CD4-positive, alpha-beta T cell treated with Interleukin-4 for 1 hour (primary cell): ENCODE measurements around the gene FKBP3.
A peak's percentile ranks its signal among the peaks of the same experiment; 100 is the strongest.
"Not testable (repeated sequence)": the region's sequence is repeated elsewhere in the genome, so short reads cannot be mapped to it uniquely, and the experiment has no call there.

Experiments
- DNase-seq, 2 donors: peaks; one replicate each; pipeline ENCODE4 v3.0.0-alpha.2; 2020 to 2022

FKBP3 gene

DNA sequence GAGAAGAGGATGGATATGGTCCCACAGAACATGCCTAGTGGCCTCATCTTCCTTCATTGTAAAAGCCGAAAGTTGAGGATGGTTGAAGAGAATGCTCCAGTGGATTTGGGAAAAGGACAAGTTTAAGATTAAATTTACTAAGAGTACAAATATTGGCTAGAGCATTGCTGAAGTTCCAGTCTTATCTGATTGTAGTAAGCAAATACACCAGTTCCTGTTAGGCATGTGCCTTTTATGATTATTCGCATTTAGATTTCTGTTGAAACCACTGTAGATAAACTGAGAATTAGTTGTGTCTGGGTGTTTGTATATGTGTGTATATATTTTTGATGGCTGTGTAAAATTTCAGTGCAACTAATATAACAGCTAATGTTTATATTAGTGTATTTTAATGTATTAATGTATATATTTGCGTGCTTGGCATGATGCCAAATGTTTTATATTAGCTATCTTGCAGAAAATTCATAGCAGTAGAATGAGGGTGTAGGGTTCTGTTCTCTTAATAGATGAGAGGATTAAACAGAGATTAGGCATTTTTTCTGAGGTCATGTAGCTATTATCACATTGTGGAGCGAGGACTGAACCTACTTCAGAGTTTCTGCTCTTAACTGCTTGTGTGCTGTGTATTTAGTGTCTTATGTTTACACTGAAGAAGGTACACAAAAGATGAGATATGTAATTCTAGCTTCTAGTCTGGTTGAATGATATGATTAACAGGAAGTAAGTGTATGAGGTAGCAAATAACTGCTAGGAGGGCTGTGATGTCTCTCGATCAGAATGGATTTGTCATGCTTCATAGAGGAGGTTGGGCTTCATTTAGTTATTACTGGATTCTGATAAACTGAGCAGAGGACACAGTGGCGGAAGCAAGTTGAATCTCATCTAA lies 21.1 kb downstream of the FKBP3 start:
- no peak for DNase-seq

- no peak for DNase-seq
Observed at GRCh38 chr14:45104561-45104960, 29.7 kb downstream of the FKBP3 start.

DNA sequence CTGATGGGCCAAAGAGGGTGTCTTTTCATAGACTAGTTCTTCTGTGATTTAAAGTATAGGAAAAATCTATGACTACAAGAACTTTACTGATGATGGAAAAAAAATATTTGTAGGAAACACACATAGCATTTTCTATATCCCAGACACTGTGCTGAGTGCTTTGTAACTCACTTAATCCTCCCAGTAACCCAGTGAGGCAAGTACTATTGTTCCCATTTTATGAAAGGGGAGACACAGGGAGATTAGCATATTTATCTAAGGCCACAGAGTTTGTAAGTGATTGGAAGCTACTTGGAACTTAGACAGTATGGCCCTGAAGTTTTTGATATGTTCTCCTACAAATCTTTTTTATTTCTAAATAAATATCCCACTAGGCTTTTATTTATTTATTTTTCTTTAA lies 30.5 kb downstream of the FKBP3 start:
- DNase-seq: no peak

DNA sequence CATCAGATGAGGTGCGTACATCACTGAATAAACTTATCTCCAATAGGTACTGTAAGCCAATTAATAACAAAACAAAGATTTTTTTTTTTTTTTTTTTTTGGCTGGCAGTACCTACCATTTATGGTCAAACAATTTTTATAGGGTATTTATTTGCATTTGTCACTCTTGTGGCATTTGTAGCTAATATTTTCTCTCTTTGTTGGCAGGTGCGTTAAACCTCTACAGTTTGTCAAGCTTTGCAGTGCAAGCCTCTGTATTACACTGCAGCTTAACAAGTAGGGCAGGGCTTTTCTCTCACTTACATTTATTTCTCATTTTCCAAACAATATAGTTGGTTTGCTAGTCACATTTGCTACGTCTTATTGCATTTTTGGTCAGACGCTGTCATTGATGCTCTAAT lies 38.1 kb downstream of the FKBP3 start:
- DNase-seq: no peak

GRCh38 chr14:45095143-45095542 lies 39.1 kb downstream of the FKBP3 start:
- DNase-seq: no peak

DNA sequence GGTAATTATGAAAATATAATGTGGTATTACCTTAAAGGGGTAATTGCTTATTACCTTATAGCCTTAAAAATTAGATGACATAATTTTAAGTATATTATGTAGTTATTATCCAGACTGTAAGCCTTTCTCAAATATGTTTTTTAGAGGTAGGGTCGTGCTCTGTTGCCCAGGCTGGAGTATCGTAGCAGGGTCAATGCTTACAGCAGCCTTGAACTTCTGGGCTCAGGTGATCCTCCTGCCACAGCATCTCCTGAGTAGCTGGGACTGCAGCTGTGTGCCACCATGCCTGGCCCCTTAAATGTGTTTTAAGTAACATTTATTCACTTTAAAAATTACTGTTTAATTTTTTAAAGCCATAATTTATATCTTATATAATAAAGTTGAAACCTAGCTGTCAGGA lies 40.0 kb downstream of the FKBP3 start:
- no peak for DNase-seq

- DNase-seq: no peak
Observed at GRCh38 chr14:45091710-45092109, 42.6 kb downstream of the FKBP3 start.

DNA sequence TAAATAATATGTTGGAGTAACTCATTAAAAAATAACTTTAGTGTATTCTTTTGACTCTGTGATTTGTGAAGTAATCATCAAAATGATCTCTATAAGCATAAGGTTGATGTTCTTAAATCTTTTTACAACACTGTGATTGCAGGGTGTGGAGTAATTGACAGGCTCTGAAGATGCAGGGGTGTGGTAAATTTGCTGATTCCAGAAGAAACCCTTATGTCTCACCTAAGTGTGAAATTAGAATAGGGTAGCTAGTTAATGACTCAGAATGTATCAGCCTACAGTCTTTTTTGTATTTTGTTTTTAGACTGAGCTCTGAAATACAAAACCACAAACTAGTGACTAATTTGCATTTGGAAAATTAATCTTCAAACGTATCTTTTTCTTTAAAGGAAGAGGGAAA lies 44.5 kb downstream of the FKBP3 start:
- DNase-seq: peak in 1 of 2 donors; percentile 20

- no peak for DNase-seq
Observed at GRCh38 chr14:45084946-45085346, 49.3 kb downstream of the FKBP3 start.

- peak; percentile 96 for DNase-seq
Observed at GRCh38 chr14:45083976-45084722, 50.1 kb downstream of the FKBP3 start, which contains the start of gene PRPF39. Gene PRPF39 (plus strand): TSS chr14:45084116. CDS start chr14:45095240, 11,124 bp downstream.

- DNase-seq: no peak
Observed at GRCh38 chr14:45083617-45083975, 50.7 kb downstream of the FKBP3 start.

- no peak for DNase-seq
Observed at GRCh38 chr14:45082420-45082819, 51.9 kb downstream of the FKBP3 start.

GRCh38 chr14:45081096-45081495 lies 53.2 kb downstream of the FKBP3 start:
- DNase-seq: not testable (repeated sequence)

DNA sequence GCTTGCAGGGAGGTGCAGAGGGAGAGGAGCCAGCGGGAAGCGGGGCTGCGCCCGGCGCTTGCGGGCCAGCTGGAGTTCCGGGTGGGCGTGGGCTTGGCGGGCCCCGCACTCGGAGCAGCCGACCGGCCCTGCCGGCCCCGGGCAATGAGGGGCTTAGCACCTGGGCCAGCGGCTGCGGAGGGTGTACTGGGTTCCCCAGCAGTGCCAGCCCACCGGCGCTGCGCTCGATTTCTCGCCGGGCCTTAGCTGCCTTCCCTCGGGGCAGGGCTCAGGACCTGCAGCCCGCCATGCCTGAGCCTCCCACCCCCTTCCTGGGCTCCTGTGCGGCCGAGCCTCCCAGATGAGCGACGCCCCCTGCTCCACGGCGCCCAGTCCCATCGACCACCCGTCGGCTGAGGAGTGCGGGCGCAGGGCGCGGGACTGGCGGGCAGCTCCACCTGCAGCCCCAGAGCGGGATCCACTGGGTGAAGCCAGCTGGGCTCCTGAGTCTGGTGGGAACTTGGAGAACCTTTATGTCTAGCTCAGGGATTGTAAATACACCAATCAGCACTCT lies 53.8 kb downstream of the FKBP3 start:
- not testable (repeated sequence) for DNase-seq

- DNase-seq: no peak
Observed at GRCh38 chr14:45078323-45078722, 56.0 kb downstream of the FKBP3 start.

DNA sequence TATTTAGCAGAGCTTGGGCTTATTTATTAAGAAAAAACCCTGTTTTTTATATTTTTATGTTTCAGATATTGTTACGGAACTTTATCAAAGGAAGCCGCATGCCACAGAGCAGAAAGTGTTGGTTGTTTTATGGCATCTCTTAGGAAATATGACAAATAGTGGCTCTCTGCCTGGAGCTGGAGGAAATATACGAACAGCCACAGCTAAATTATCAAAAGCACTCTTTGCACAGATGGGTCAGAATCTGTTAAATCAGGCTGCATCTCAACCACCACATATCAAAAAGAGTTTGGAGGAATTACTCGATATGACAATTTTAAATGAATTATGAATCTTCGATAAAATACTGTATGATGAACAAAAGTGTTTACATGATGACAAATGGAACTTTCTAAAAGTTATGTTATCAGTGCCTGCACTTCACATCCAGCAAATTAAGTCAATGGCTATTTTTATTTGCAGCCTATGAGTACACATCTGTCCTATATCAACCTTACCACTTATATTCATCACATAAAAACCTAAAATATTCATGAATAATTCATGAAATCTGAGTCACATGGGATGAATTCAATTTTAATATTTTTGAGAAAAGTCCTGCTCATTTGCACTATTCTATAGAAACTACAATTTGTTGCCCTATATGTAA lies 60.9 kb downstream of the FKBP3 start:
- no peak for DNase-seq

GRCh38 chr14:45072126-45072525 lies 62.2 kb downstream of the FKBP3 start:
- no peak for DNase-seq

DNA sequence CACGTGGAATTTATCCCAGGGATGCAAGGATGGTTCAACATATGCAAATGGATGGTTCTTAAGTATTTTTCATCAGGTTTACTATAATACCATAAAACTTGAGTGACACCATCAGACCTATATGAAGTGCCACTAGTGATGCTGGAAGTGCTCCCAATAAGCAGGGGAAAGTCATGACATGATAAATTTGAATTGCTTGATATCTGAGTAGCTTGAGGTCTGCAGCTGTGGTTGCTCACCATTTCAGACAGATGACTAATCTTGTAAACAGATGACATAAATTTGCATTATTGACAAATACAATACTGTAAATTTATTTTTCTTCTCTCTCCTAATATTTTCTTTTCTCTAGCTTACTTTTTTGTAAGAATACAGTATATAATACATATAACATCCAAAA lies 64.1 kb downstream of the FKBP3 start:
- DNase-seq: no peak

DNA sequence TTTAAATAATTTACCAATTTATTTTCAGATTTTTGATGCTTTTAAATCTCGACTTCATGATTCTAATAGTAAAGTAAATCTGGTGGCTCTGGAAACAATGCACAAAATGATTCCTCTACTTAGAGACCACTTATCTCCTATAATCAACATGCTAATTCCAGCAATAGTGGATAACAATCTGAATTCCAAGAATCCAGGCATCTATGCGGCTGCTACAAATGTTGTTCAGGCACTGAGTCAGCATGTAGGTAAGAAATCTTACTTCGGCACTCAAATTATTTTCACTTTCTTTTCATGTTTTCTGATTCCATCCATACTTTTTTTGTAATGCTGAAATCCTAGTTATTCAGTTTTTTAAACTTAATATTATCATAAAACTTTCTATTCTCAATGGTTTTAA lies 65.9 kb downstream of the FKBP3 start:
- no peak for DNase-seq

DNA sequence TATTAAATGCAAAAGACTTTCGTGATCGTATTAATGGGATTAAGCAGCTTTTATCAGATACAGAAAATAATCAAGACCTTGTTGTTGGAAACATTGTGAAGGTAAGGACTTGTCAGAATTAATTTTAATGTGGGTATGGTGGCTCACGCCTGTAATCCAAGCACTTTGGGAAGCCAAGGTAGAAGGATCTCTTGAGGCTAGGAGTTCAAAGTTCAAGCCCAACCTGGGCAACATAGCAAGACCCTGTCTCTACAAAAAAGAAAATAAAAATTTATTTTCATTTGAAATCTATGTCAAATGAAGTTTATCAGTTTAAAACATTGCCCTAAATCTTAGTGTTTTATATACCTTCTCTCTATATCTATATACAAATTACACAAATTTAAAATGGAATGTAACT lies 67.6 kb downstream of the FKBP3 start:
- DNase-seq: no peak

DNA sequence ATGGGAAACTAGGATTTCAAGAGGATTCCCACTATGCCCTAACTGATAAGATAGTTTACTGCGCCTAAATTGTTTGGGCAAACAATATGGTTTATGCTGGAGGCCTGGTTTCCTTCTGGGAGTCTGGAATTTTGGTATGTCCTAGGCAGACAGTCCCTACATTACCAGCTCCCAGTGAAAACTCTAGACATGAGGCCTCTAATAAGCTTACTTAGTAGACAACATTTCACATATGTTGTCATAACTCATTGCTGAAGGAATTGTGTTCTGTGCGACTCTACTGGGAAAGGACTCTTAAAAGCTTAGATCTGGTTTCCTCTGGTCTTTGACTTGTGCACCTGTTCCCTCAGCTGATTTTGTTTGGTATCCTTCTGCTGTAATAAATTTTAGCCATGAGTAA lies 68.3 kb downstream of the FKBP3 start:
- no peak for DNase-seq
